Mesendoderm (in vitro differentiated cells): ENCODE data around the gene MTERF4.

ENCODE experiments used
- DNase-seq: peaks from one replicate; pipeline ENCODE4 v3.0.0; 2013
- H2AK5ac ChIP-seq: 2 replicates; pipeline ENCODE4 v1.6.1; 2013; ENCODE audit warnings: low read length, inconsistent platforms
- H2BK120ac ChIP-seq: 2 replicates; pipeline ENCODE4 v1.6.1; 2013; ENCODE audit warnings: low read depth, mild to moderate bottlenecking, low read length, moderate library complexity, mixed read lengths
- H2BK15ac ChIP-seq: replicated peaks from 2 replicates; pipeline ENCODE4 v1.6.1; 2013; ENCODE audit warnings: low read depth, mild to moderate bottlenecking, moderate library complexity
- H2BK5ac ChIP-seq: 2 replicates; pipeline ENCODE4 v1.6.1; 2013; ENCODE audit warnings: low read length, inconsistent platforms
- H3K18ac ChIP-seq: 2 replicates; pipeline ENCODE4 v1.6.1; 2013; ENCODE audit warnings: mild to moderate bottlenecking, low read length, mixed read lengths
- H3K23ac ChIP-seq: one replicate; pipeline ENCODE4 v1.6.1; 2013; ENCODE audit warnings: low read length
- H3K27ac ChIP-seq: 2 replicates; pipeline ENCODE4 v1.5.1; 2013; ENCODE audit warnings: low read depth, mild to moderate bottlenecking, inconsistent platforms, low read length, moderate library complexity
- H3K27me3 ChIP-seq: 2 replicates; pipeline ENCODE4 v1.6.1; 2013; ENCODE audit warnings: low read length, control low read depth, mild to moderate bottlenecking, inconsistent platforms; ENCODE audit not compliant: insufficient read depth, poor library complexity
- H3K36me3 ChIP-seq: 2 replicates; pipeline ENCODE4 v1.6.1; 2013; ENCODE audit warnings: low read length, inconsistent platforms; ENCODE audit not compliant: control insufficient read depth, insufficient read depth
- H3K4ac ChIP-seq: one replicate; pipeline ENCODE4 v1.6.1; 2013; ENCODE audit warnings: low read depth, mild to moderate bottlenecking, low read length, moderate library complexity
- H3K4me1 ChIP-seq: 2 replicates; pipeline ENCODE4 v1.6.1; 2013; ENCODE audit warnings: low read depth, low read length, inconsistent platforms; ENCODE audit not compliant: control insufficient read depth
- H3K4me2 ChIP-seq: 2 replicates; pipeline ENCODE4 v1.6.1; 2013; ENCODE audit warnings: low read length
- H3K4me3 ChIP-seq: 2 replicates; pipeline ENCODE4 v1.5.1; 2013; ENCODE audit warnings: mild to moderate bottlenecking, low read length
- H3K56ac ChIP-seq: one replicate; pipeline ENCODE4 v1.6.1; 2013; ENCODE audit warnings: low read length
- H3K79me1 ChIP-seq: 2 replicates; pipeline ENCODE4 v1.6.1; 2013; ENCODE audit warnings: low read length, inconsistent platforms
- H3K79me2 ChIP-seq: 2 replicates; pipeline ENCODE4 v1.6.1; 2013; ENCODE audit warnings: mild to moderate bottlenecking, low read length; ENCODE audit not compliant: control insufficient read depth, insufficient read depth
- H3K9ac ChIP-seq: 2 replicates; pipeline ENCODE4 v1.6.1; 2013; ENCODE audit warnings: low read length, inconsistent platforms
- H4K5ac ChIP-seq: one replicate; pipeline ENCODE4 v1.6.1; 2013; ENCODE audit warnings: low read length
- H4K8ac ChIP-seq: one replicate; pipeline ENCODE4 v1.6.1; 2013; ENCODE audit warnings: low read depth, mild to moderate bottlenecking, control low read depth, low read length, moderate library complexity
- WGBS: extraction: QIAGEN DNeasy Blood & Tissue Kit; methylation state at CpG from one replicate; pipeline ENCODE4 v1.1.7; 2013; ENCODE audit warnings: low lambda C conversion rate, missing lambda C conversion rate; ENCODE audit not compliant: insufficient coverage; ENCODE audit errors: extremely low coverage; 5-methylcytosine and 5-hydroxymethylcytosine counted together

The MTERF4 gene

GRCh38 chr2:241148891-241149674 is 47.0 kb upstream of the MTERF4 start, which contains the start of gene PASK:
Gene PASK (minus strand): TSS chr2:241149472. CDS start chr2:241143032, 6,440 bp downstream.
- DNase-seq = peak; percentile 99
- Histone ChIP-seq H3K4me2 (peak within 1 kb of the TSS; percentile 99), H3K27me3 (no peaks in the 10 kb centered on the region), H3K36me3 (no peaks in the 10 kb centered on the region), H3K18ac (peak within 1 kb of the TSS; percentile 54), H3K4ac (peak within 1 kb of the TSS; percentile 74), H3K79me2 (no peaks in the 10 kb centered on the region), H2BK120ac (no peak within 1 kb of the TSS), H3K23ac (no peak within 1 kb of the TSS), H2BK15ac (no peak within 1 kb of the TSS), H4K5ac (no peak within 1 kb of the TSS), H3K4me1 (no peaks in the 10 kb centered on the region), H3K27ac (no peak within 1 kb of the TSS), H3K9ac (peak within 1 kb of the TSS; percentile 79), H4K8ac (no peak within 1 kb of the TSS), H2AK5ac (no peak within 1 kb of the TSS), H3K56ac (peak within 1 kb of the TSS; percentile 85), H2BK5ac (no peak within 1 kb of the TSS), H3K79me1 (peaks cover 16% of the 10 kb centered on the region), H3K4me3 (peak within 1 kb of the TSS; percentile 60)
- no CpG with 5 or more reads among the region's 88 CpGs for WGBS

GRCh38 chr2:241148239-241148638 is 46.2 kb upstream of the MTERF4 start:
- H2BK120ac ChIP-seq = no peak overlapping the region
- H4K8ac ChIP-seq = no peak overlapping the region
- no peak for DNase-seq
- no peak overlapping the region for H4K5ac ChIP-seq
- no peaks in the 10 kb centered on the region for H3K4me1 ChIP-seq
- no peak overlapping the region for H3K4ac ChIP-seq
- H3K27me3 ChIP-seq = no peaks in the 10 kb centered on the region
- no peaks in the 10 kb centered on the region for H3K79me2 ChIP-seq
- no peaks in the 10 kb centered on the region for H3K36me3 ChIP-seq
- no peak overlapping the region for H3K18ac ChIP-seq
- peak overlapping the region; percentile 59 for H3K56ac ChIP-seq
- no peak overlapping the region for H3K23ac ChIP-seq
- no peak overlapping the region for H3K4me3 ChIP-seq
- H2BK15ac ChIP-seq = no peak overlapping the region
- H3K79me1 ChIP-seq = peaks cover 18% of the 10 kb centered on the region
- no CpG with 5 or more reads among the region's 4 CpGs for WGBS
- no peak overlapping the region for H3K27ac ChIP-seq
- H3K4me2 ChIP-seq = peak overlapping the region; percentile 6
- no peak overlapping the region for H2BK5ac ChIP-seq
- H3K9ac ChIP-seq = peak overlapping the region; percentile 79
- no peak overlapping the region for H2AK5ac ChIP-seq

GRCh38 chr2:241147336-241147735 is 45.2 kb upstream of the MTERF4 start:
- no peak overlapping the region for H2AK5ac ChIP-seq
- H2BK15ac ChIP-seq = no peak overlapping the region
- no peak overlapping the region for H3K56ac ChIP-seq
- WGBS = no CpG with 5 or more reads among the region's 3 CpGs
- H3K4me1 ChIP-seq = no peaks in the 10 kb centered on the region
- no peak overlapping the region for H3K18ac ChIP-seq
- no peak overlapping the region for H2BK120ac ChIP-seq
- H3K27me3 ChIP-seq = no peaks in the 10 kb centered on the region
- H3K4me2 ChIP-seq = no peak overlapping the region
- no peaks in the 10 kb centered on the region for H3K79me2 ChIP-seq
- H4K5ac ChIP-seq = no peak overlapping the region
- no peak overlapping the region for H3K4ac ChIP-seq
- H3K4me3 ChIP-seq = no peak overlapping the region
- H3K79me1 ChIP-seq = peaks cover 14% of the 10 kb centered on the region
- no peak for DNase-seq
- no peak overlapping the region for H4K8ac ChIP-seq
- H3K23ac ChIP-seq = no peak overlapping the region
- no peak overlapping the region for H3K9ac ChIP-seq
- no peak overlapping the region for H2BK5ac ChIP-seq
- H3K27ac ChIP-seq = no peak overlapping the region
- H3K36me3 ChIP-seq = no peaks in the 10 kb centered on the region

- no peaks in the 10 kb centered on the region for H3K4me1 ChIP-seq
- H4K8ac ChIP-seq = no peak overlapping the region
- H3K27me3 ChIP-seq = no peaks in the 10 kb centered on the region
- H3K4me2 ChIP-seq = no peak overlapping the region
- no peaks in the 10 kb centered on the region for H3K79me2 ChIP-seq
- no peak overlapping the region for H2AK5ac ChIP-seq
- H3K56ac ChIP-seq = no peak overlapping the region
- WGBS = no CpG with 5 or more reads among the region's 4 CpGs
- H2BK120ac ChIP-seq = no peak overlapping the region
- H3K36me3 ChIP-seq = no peaks in the 10 kb centered on the region
- H2BK15ac ChIP-seq = no peak overlapping the region
- no peak overlapping the region for H3K23ac ChIP-seq
- no peak overlapping the region for H4K5ac ChIP-seq
- no peak overlapping the region for H3K9ac ChIP-seq
- no peak overlapping the region for H3K18ac ChIP-seq
- H3K4me3 ChIP-seq = no peak overlapping the region
- no peak overlapping the region for H2BK5ac ChIP-seq
- no peak overlapping the region for H3K4ac ChIP-seq
- H3K79me1 ChIP-seq = peaks cover 12% of the 10 kb centered on the region
- DNase-seq = no peak
- H3K27ac ChIP-seq = no peak overlapping the region
Observed at GRCh38 chr2:241146286-241146685, 44.2 kb upstream of the MTERF4 start.

GRCh38 chr2:241142593-241142992 is 40.5 kb upstream of the MTERF4 start:
- no peak for DNase-seq
- H3K18ac ChIP-seq = no peak overlapping the region
- no peak overlapping the region for H3K9ac ChIP-seq
- no peak overlapping the region for H2AK5ac ChIP-seq
- H4K5ac ChIP-seq = no peak overlapping the region
- no peak overlapping the region for H4K8ac ChIP-seq
- WGBS = no CpG with 5 or more reads among the region's 9 CpGs
- H3K27me3 ChIP-seq = no peaks in the 10 kb centered on the region
- H3K79me2 ChIP-seq = no peaks in the 10 kb centered on the region
- no peak overlapping the region for H3K4me3 ChIP-seq
- H3K23ac ChIP-seq = no peak overlapping the region
- H3K56ac ChIP-seq = no peak overlapping the region
- no peak overlapping the region for H3K4ac ChIP-seq
- H2BK15ac ChIP-seq = no peak overlapping the region
- H2BK5ac ChIP-seq = no peak overlapping the region
- peaks cover 7% of the 10 kb centered on the region for H3K79me1 ChIP-seq
- H3K4me2 ChIP-seq = no peak overlapping the region
- H2BK120ac ChIP-seq = no peak overlapping the region
- H3K36me3 ChIP-seq = no peaks in the 10 kb centered on the region
- no peak overlapping the region for H3K27ac ChIP-seq
- H3K4me1 ChIP-seq = no peaks in the 10 kb centered on the region

GRCh38 chr2:241142063-241142462 is 40.0 kb upstream of the MTERF4 start:
- H3K36me3 ChIP-seq = no peaks in the 10 kb centered on the region
- H3K27ac ChIP-seq = no peak overlapping the region
- H2BK15ac ChIP-seq = no peak overlapping the region
- H3K4me3 ChIP-seq = no peak overlapping the region
- H3K79me1 ChIP-seq = peaks cover 7% of the 10 kb centered on the region
- no peak for DNase-seq
- no peaks in the 10 kb centered on the region for H3K27me3 ChIP-seq
- H3K18ac ChIP-seq = no peak overlapping the region
- H2AK5ac ChIP-seq = no peak overlapping the region
- H3K23ac ChIP-seq = no peak overlapping the region
- H4K8ac ChIP-seq = no peak overlapping the region
- H3K56ac ChIP-seq = no peak overlapping the region
- no peak overlapping the region for H2BK5ac ChIP-seq
- no peaks in the 10 kb centered on the region for H3K4me1 ChIP-seq
- H3K79me2 ChIP-seq = no peaks in the 10 kb centered on the region
- no peak overlapping the region for H3K4ac ChIP-seq
- no peak overlapping the region for H3K9ac ChIP-seq
- H2BK120ac ChIP-seq = no peak overlapping the region
- H3K4me2 ChIP-seq = no peak overlapping the region
- no peak overlapping the region for H4K5ac ChIP-seq
- no CpG with 5 or more reads among the region's 6 CpGs for WGBS
